GM12878 (cell line): ENCODE data around the gene KIAA0930.

Experiments
- FOXM1 ChIP-seq: IDR thresholded peaks from 2 replicates; pipeline ENCODE4 v1.6.1; 2012; ENCODE audit warnings: low read depth, mild to moderate bottlenecking, inconsistent platforms, low read length, moderate library complexity
- NR2C2 ChIP-seq: IDR thresholded peaks from 2 replicates; pipeline ENCODE4 v1.6.1; 2011; ENCODE audit warnings: borderline replicate concordance, low read depth; ENCODE audit not compliant: control insufficient read depth, insufficient read length
- POLR2AphosphoS2 ChIP-seq: IDR thresholded peaks from 2 replicates; pipeline ENCODE4 v1.6.1; 2011; ENCODE audit warnings: low read depth, mild to moderate bottlenecking, low read length, improper control_type of control experiment, moderate library complexity
- RAD21 ChIP-seq: IDR thresholded peaks from 2 replicates; pipeline ENCODE4 v1.6.1; 2011; ENCODE audit warnings: mild to moderate bottlenecking, low read depth, low read length, moderate library complexity; ENCODE audit not compliant: insufficient read depth
- RAD51 ChIP-seq: fragments of 450-650 bp; IDR thresholded peaks from 2 replicates; pipeline ENCODE4 v1.6.1; 2016; ENCODE audit warnings: moderate library complexity, mild to moderate bottlenecking, inconsistent platforms
- RELA ChIP-seq: fragments of 450-650 bp; IDR thresholded peaks from 2 replicates; pipeline ENCODE4 v1.8.0; 2014; ENCODE audit warnings: borderline replicate concordance; ENCODE audit not compliant: partially characterized antibody
- SMC3 ChIP-seq: IDR thresholded peaks from 2 replicates; pipeline ENCODE4 v1.6.1; 2011; ENCODE audit warnings: low read length, improper control_type of control experiment, borderline replicate concordance
- TAF1 ChIP-seq: IDR thresholded peaks from 2 replicates; pipeline ENCODE4 v1.6.1; 2011; ENCODE audit warnings: mild to moderate bottlenecking, low read depth, low read length, borderline replicate concordance
- WRNIP1 ChIP-seq: IDR thresholded peaks from 2 replicates; pipeline ENCODE4 v1.6.1; 2011; ENCODE audit warnings: low read depth, low read length, improper control_type of control experiment, borderline replicate concordance
- TF ChIP-seq, protein P1 (sequence below), 3 experiments: IDR thresholded peaks in 2 of 3; conservative IDR thresholded peaks in 1 of 3; 2 replicates each; pipeline ENCODE4 v1.5.1; 2011; ENCODE audit warnings: low read depth in 3 of 3, low read length in 3 of 3, mild to moderate bottlenecking in 3 of 3, control low read depth in 2 of 3, moderate library complexity in 2 of 3, inconsistent platforms in 1 of 3, mixed read lengths in 1 of 3; ENCODE audit not compliant: control insufficient read depth in 2 of 3, insufficient read depth in 1 of 3; ENCODE audit errors: extremely low read depth in 1 of 3
- TF ChIP-seq, protein P2 (sequence below): IDR thresholded peaks from 2 replicates; pipeline ENCODE4 v1.6.1; 2012; ENCODE audit warnings: mild to moderate bottlenecking, low read depth, low read length
- TF ChIP-seq, protein P3 (sequence below): IDR thresholded peaks from 2 replicates; pipeline ENCODE4 v1.6.1; 2012; ENCODE audit warnings: low read depth, low read length, improper control_type of control experiment
- TF ChIP-seq, protein P4 (sequence below): IDR thresholded peaks from 2 replicates; pipeline ENCODE4 v1.6.1; 2012; ENCODE audit warnings: low read depth, low read length, improper control_type of control experiment

DNA sequence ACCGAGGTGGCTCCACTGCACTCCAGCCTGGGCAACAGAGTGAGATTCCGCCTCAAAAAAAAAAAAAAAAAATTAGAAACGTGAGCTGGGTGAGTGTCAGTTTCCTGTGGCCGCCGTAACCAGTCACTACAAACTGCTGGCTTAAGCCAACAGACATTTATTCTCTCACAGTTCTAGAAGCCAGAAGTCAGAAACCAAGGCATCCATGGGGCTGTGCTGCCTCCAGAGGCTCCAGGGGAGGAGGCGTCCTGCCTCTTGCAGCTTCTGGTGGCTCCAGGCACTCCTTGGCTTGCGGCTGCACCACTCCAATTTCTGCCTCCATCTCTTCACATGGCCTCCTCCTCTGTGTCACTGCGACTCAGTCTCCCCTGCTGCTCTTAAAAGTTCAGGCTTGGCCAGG, 11.1 kb upstream of the KIAA0930 start:
- TF ChIP-seq, protein P1, sequence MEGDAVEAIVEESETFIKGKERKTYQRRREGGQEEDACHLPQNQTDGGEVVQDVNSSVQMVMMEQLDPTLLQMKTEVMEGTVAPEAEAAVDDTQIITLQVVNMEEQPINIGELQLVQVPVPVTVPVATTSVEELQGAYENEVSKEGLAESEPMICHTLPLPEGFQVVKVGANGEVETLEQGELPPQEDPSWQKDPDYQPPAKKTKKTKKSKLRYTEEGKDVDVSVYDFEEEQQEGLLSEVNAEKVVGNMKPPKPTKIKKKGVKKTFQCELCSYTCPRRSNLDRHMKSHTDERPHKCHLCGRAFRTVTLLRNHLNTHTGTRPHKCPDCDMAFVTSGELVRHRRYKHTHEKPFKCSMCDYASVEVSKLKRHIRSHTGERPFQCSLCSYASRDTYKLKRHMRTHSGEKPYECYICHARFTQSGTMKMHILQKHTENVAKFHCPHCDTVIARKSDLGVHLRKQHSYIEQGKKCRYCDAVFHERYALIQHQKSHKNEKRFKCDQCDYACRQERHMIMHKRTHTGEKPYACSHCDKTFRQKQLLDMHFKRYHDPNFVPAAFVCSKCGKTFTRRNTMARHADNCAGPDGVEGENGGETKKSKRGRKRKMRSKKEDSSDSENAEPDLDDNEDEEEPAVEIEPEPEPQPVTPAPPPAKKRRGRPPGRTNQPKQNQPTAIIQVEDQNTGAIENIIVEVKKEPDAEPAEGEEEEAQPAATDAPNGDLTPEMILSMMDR (IDR thresholded peaks at IDR 0.05 in 2 of 3, conservative IDR thresholded peaks at IDR 0.05 in 1 of 3; ENCODE audit: control insufficient read depth in 2 of 3, extremely low read depth in 1 of 3, insufficient read depth in 1 of 3, low read depth in 3 of 3, low read length in 3 of 3), result no peak
- TF ChIP-seq, protein P2, sequence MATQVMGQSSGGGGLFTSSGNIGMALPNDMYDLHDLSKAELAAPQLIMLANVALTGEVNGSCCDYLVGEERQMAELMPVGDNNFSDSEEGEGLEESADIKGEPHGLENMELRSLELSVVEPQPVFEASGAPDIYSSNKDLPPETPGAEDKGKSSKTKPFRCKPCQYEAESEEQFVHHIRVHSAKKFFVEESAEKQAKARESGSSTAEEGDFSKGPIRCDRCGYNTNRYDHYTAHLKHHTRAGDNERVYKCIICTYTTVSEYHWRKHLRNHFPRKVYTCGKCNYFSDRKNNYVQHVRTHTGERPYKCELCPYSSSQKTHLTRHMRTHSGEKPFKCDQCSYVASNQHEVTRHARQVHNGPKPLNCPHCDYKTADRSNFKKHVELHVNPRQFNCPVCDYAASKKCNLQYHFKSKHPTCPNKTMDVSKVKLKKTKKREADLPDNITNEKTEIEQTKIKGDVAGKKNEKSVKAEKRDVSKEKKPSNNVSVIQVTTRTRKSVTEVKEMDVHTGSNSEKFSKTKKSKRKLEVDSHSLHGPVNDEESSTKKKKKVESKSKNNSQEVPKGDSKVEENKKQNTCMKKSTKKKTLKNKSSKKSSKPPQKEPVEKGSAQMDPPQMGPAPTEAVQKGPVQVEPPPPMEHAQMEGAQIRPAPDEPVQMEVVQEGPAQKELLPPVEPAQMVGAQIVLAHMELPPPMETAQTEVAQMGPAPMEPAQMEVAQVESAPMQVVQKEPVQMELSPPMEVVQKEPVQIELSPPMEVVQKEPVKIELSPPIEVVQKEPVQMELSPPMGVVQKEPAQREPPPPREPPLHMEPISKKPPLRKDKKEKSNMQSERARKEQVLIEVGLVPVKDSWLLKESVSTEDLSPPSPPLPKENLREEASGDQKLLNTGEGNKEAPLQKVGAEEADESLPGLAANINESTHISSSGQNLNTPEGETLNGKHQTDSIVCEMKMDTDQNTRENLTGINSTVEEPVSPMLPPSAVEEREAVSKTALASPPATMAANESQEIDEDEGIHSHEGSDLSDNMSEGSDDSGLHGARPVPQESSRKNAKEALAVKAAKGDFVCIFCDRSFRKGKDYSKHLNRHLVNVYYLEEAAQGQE, result no peak
- TF ChIP-seq RELA, result no peak
- TF ChIP-seq FOXM1, result no peak
- TF ChIP-seq POLR2AphosphoS2, result no peak
- TF ChIP-seq, protein P3, sequence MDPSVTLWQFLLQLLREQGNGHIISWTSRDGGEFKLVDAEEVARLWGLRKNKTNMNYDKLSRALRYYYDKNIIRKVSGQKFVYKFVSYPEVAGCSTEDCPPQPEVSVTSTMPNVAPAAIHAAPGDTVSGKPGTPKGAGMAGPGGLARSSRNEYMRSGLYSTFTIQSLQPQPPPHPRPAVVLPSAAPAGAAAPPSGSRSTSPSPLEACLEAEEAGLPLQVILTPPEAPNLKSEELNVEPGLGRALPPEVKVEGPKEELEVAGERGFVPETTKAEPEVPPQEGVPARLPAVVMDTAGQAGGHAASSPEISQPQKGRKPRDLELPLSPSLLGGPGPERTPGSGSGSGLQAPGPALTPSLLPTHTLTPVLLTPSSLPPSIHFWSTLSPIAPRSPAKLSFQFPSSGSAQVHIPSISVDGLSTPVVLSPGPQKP, result no peak
- no peak for TF ChIP-seq WRNIP1
- TF ChIP-seq SMC3, result no peak
- TF ChIP-seq, protein P4, sequence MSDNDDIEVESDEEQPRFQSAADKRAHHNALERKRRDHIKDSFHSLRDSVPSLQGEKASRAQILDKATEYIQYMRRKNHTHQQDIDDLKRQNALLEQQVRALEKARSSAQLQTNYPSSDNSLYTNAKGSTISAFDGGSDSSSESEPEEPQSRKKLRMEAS, result no peak
- TF ChIP-seq NR2C2, result no peak
- no peak for TF ChIP-seq RAD51
- TF ChIP-seq TAF1, result no peak
- no peak for TF ChIP-seq RAD21
